ENCODE results near the gene SLC35D1.
"Not testable (repeated sequence)": the region's sequence is repeated elsewhere in the genome, so short reads cannot be mapped to it uniquely, and the experiment has no call there.

SLC35D1 gene

GRCh38 chr1:66985835-66986234, 68.1 kb downstream of the SLC35D1 start:
- no peak for DNase-seq (ENCODE audit: low spot score)

GRCh38 chr1:66984491-66984890, 69.5 kb downstream of the SLC35D1 start:
- DNase-seq (ENCODE audit: low spot score): no peak

- no peak for DNase-seq (ENCODE audit: low spot score)
These were observed 71.2 kb downstream of the SLC35D1 start for GRCh38 chr1:66982561-66983260.

GRCh38 chr1:66981679-66982078, 72.3 kb downstream of the SLC35D1 start:
- DNase-seq (ENCODE audit: low spot score): no peak

- no peak for DNase-seq (ENCODE audit: low spot score)
These were observed 73.1 kb downstream of the SLC35D1 start for GRCh38 chr1:66980745-66981367.

- not testable (repeated sequence) for DNase-seq (ENCODE audit: low spot score)
These were observed 74.3 kb downstream of the SLC35D1 start for GRCh38 chr1:66979621-66980020.

- DNase-seq (ENCODE audit: low spot score): no peak
These were observed 75.7 kb downstream of the SLC35D1 start for GRCh38 chr1:66978201-66978600.

- DNase-seq (ENCODE audit: low spot score): no peak
These were observed 85.4 kb downstream of the SLC35D1 start for GRCh38 chr1:66968574-66968973.

- not testable (repeated sequence) for DNase-seq (ENCODE audit: low spot score)
These were observed 87.6 kb downstream of the SLC35D1 start for GRCh38 chr1:66966188-66966873.

GRCh38 chr1:66957938-66958337, 96.0 kb downstream of the SLC35D1 start:
- DNase-seq (ENCODE audit: low spot score): no peak

GRCh38 chr1:66954208-66954607, 99.7 kb downstream of the SLC35D1 start:
- DNase-seq (ENCODE audit: low spot score): no peak

- DNase-seq (ENCODE audit: low spot score): no peak
These were observed 102.4 kb downstream of the SLC35D1 start for GRCh38 chr1:66951513-66951912.
